ENCODE data around the gene ZCRB1. TPM values are rescaled to one million over a fixed set of nuclear protein-coding genes. Genes with fewer than 3 reads are reported as not detected.

Gene ZCRB1
- total RNA-seq, 1 donor from 2014 or later: 31.5 TPM

Small RNA genes lying within 50 kb of the gene (microRNA-seq; reads per million reads assigned to microRNA genes)
- gene MIR7851 (ENCODE audit: unreplicated experiment): 0.83 reads per million, percentile 7 among the genes with 10 or more reads in this experiment

Other genes with a start within 250 kb of the ZCRB1 start
- 28.9 TPM for gene GXYLT1, start 181.2 kb downstream of the ZCRB1 start, total RNA-seq (ENCODE audit: unreplicated experiment)
- gene YAF2, start 87.8 kb downstream of the ZCRB1 start, total RNA-seq (ENCODE audit: unreplicated experiment): 23.2 TPM
- gene PPHLN1, start 73 bp upstream of the ZCRB1 start, total RNA-seq (ENCODE audit: unreplicated experiment): 50.3 TPM